ENCODE data around the gene RIT1. TPM values are rescaled to one million over a fixed set of nuclear protein-coding genes. Genes with fewer than 3 reads are reported as not detected.

RIT1 gene
- total and polyA plus RNA-seq, 2 of the 13 experiments (the other 11 are each of a cell fraction or from before 2014, with no cell fraction given): 12.2 to 32.2 TPM

GRCh38 chr1:155940993-155941844, 30.1 kb upstream of the RIT1 start, which contains the start of gene RXFP4 (continued):
- TF ChIP-seq ZNF230 (CRISPR knock-in tag; IDR thresholded peaks at IDR 0.05) (0 out of 2 replicates have a peak, but pooled peaks have one; percentile 63), ATF5 (CRISPR knock-in tag; IDR thresholded peaks at IDR 0.05; ENCODE audit: low read depth) (no peak), ZBTB7B (CRISPR knock-in tag; IDR thresholded peaks at IDR 0.05) (peak; percentile 5; the same call in 1 of the 2 replicates), MLXIP (CRISPR knock-in tag; IDR thresholded peaks at IDR 0.05; ENCODE audit: borderline replicate concordance) (no peak), SSRP1 (CRISPR knock-in tag; IDR thresholded peaks at IDR 0.05) (peak; percentile 55; the same call in 1 of the 2 replicates), KAT7 (CRISPR knock-in tag; IDR thresholded peaks at IDR 0.05; ENCODE audit: borderline replicate concordance) (no peak; the same call in 1 of the 2 replicates), FOSL2 (CRISPR knock-in tag; IDR thresholded peaks at IDR 0.05) (no peak), HNRNPLL (IDR thresholded peaks at IDR 0.05; ENCODE audit: low read depth, low read length, poor library complexity, severe bottlenecking) (no peak), YEATS4 (CRISPR knock-in tag; IDR thresholded peaks at IDR 0.05; ENCODE audit: borderline replicate concordance) (peak; percentile 50; the same call in 1 of the 2 replicates), ZMAT3 (CRISPR knock-in tag; conservative IDR thresholded peaks at IDR 0.05) (no peak; the same call in 1 of the 2 replicates), ZBTB26 (CRISPR knock-in tag; IDR thresholded peaks at IDR 0.05; ENCODE audit: borderline replicate concordance) (peak; percentile 19; the same call in 1 of the 2 replicates), DRAP1 (CRISPR knock-in tag; IDR thresholded peaks at IDR 0.05) (peak; percentile 99), CEBPB (IDR thresholded peaks at IDR 0.05; ENCODE audit: borderline replicate concordance, low read depth, low read length) (peak; percentile 54), RBFOX2 (IDR thresholded peaks at IDR 0.05; ENCODE audit: low read depth, low read length) (peak; percentile 59), HBP1 (CRISPR knock-in tag; IDR thresholded peaks at IDR 0.05; ENCODE audit: low read depth) (no peak), NFIC (IDR thresholded peaks at IDR 0.05; ENCODE audit: low read length) (peak; percentile 48), ZNF180 (CRISPR knock-in tag; IDR thresholded peaks at IDR 0.05; ENCODE audit: borderline replicate concordance, low read depth) (no peak), ZMYM4 (CRISPR knock-in tag; IDR thresholded peaks at IDR 0.05) (0 out of 2 replicates have a peak, but pooled peaks have one; percentile 10), ARNT2 (CRISPR knock-in tag; IDR thresholded peaks at IDR 0.05; ENCODE audit: low read depth) (peak; percentile 65; the same call in 1 of the 2 replicates)
- TF ChIP-seq, protein P1, sequence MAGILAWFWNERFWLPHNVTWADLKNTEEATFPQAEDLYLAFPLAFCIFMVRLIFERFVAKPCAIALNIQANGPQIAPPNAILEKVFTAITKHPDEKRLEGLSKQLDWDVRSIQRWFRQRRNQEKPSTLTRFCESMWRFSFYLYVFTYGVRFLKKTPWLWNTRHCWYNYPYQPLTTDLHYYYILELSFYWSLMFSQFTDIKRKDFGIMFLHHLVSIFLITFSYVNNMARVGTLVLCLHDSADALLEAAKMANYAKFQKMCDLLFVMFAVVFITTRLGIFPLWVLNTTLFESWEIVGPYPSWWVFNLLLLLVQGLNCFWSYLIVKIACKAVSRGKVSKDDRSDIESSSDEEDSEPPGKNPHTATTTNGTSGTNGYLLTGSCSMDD (CRISPR knock-in tag; IDR thresholded peaks at IDR 0.05): no peak
